Measurements from ENCODE around the gene PPP1R1A.

Gene PPP1R1A

GRCh38 chr12:54588110-54588889, at the start of gene PPP1R1A:
PPP1R1A (minus strand) TSS chr12:54588659; CDS start chr12:54588488, 171 bp downstream.
- DNase-seq (ENCODE audit: low read depth) = no peak

- no peak for DNase-seq (ENCODE audit: low read depth)
Observed at GRCh38 chr12:54634795-54635194, 46.3 kb upstream of the PPP1R1A start, which contains the start of gene LACRT. LACRT (minus strand) TSS chr12:54634895; CDS start chr12:54634841, 54 bp downstream.

- no peak for DNase-seq (ENCODE audit: low read depth)
Observed at GRCh38 chr12:54631988-54632728, 43.7 kb upstream of the PPP1R1A start.

- no peak for DNase-seq (ENCODE audit: low read depth)
Observed at GRCh38 chr12:54631551-54631950, 43.1 kb upstream of the PPP1R1A start.

GRCh38 chr12:54629925-54630324, 41.5 kb upstream of the PPP1R1A start:
- DNase-seq (ENCODE audit: low read depth) = no peak

GRCh38 chr12:54628186-54628846, 39.9 kb upstream of the PPP1R1A start:
- DNase-seq (ENCODE audit: low read depth) = no peak

- no peak for DNase-seq (ENCODE audit: low read depth)
Observed at GRCh38 chr12:54627304-54627703, 38.8 kb upstream of the PPP1R1A start.

- no peak for DNase-seq (ENCODE audit: low read depth)
Observed at GRCh38 chr12:54625598-54625997, 37.1 kb upstream of the PPP1R1A start.

- DNase-seq (ENCODE audit: low read depth) = no peak
Observed at GRCh38 chr12:54624315-54625279, 36.1 kb upstream of the PPP1R1A start.

GRCh38 chr12:54622463-54623183, 34.2 kb upstream of the PPP1R1A start:
- no peak for DNase-seq (ENCODE audit: low read depth)

GRCh38 chr12:54616933-54617680, 28.6 kb upstream of the PPP1R1A start:
- DNase-seq (ENCODE audit: low read depth) = no peak

GRCh38 chr12:54612225-54612750, 23.8 kb upstream of the PPP1R1A start:
- DNase-seq (ENCODE audit: low read depth) = no peak

- DNase-seq (ENCODE audit: low read depth) = no peak
Observed at GRCh38 chr12:54611715-54612149, 23.3 kb upstream of the PPP1R1A start.

GRCh38 chr12:54608769-54609168, 20.3 kb upstream of the PPP1R1A start:
- DNase-seq (ENCODE audit: low read depth) = no peak

- no peak for DNase-seq (ENCODE audit: low read depth)
Observed at GRCh38 chr12:54608156-54608555, 19.7 kb upstream of the PPP1R1A start.

- DNase-seq (ENCODE audit: low read depth) = no peak
Observed at GRCh38 chr12:54606556-54606955, 18.1 kb upstream of the PPP1R1A start.

- no peak for DNase-seq (ENCODE audit: low read depth)
Observed at GRCh38 chr12:54605138-54605970, 16.9 kb upstream of the PPP1R1A start.

- no peak for DNase-seq (ENCODE audit: low read depth)
Observed at GRCh38 chr12:54604436-54604835, 16.0 kb upstream of the PPP1R1A start.

GRCh38 chr12:54603872-54604271, 15.4 kb upstream of the PPP1R1A start:
- no peak for DNase-seq (ENCODE audit: low read depth)

All from stimulated activated CD8-positive, alpha-beta memory T cell treated with anti-CD3 and anti-CD28 coated beads, Interleukin-12 subunit alpha, Interleukin-12 subunit beta, amount 100 ng/mL, for 4 hours (primary cell).